Measurements from ENCODE around the gene ENC1. TPM values are rescaled to one million over a fixed set of nuclear protein-coding genes. Genes with fewer than 3 reads are reported as not detected.

The ENC1 gene
- total and polyA plus RNA-seq, 2 of the 4 experiments (the other 2 are of a cell fraction), result 25.6 to 70.8 TPM

GRCh38 chr5:74581988-74582365, 58.6 kb downstream of the ENC1 start:
- Histone ChIP-seq H2BK120ac (ENCODE audit: low read depth, low read length) (no peak overlapping the region), H2BK15ac (ENCODE audit: low read depth, low read length) (no peak overlapping the region), H4K91ac (ENCODE audit: insufficient read depth, low read depth, low read length) (no peak overlapping the region), H3K56ac (ENCODE audit: extremely low read depth, insufficient read depth, low read length) (no peak overlapping the region), H2AK9ac (replicated peaks; ENCODE audit: low read depth, low read length, poor library complexity) (no peak overlapping the region), H3K4me1 (ENCODE audit: control insufficient read depth, insufficient read depth, low read length) (peaks cover 1% of the 10 kb centered on the region; the same call in 1 of the 2 replicates), H3K36me3 (ENCODE audit: control insufficient read depth, insufficient read depth, low read length) (no peaks in the 10 kb centered on the region), H2BK20ac (ENCODE audit: low read depth, low read length) (no peak overlapping the region), H3K4me2 (ENCODE audit: low read depth, low read length) (no peak overlapping the region), H2AK5ac (ENCODE audit: low read depth, low read length) (no peak overlapping the region), H2AFZ (replicated peaks; ENCODE audit: low read length, poor library complexity) (no peak overlapping the region), H3K4ac (ENCODE audit: low read depth, low read length) (no peak overlapping the region), H4K20me1 (ENCODE audit: insufficient read depth, low read length) (no peaks in the 10 kb centered on the region), H3K9me3 (ENCODE audit: control insufficient read depth, insufficient read depth, low read length) (no peaks in the 10 kb centered on the region), H3K9me1 (ENCODE audit: insufficient read depth, low read length) (no peaks in the 10 kb centered on the region), H3K23ac (ENCODE audit: low read depth, low read length) (no peak overlapping the region), H3K9ac (ENCODE audit: low read depth, low read length) (no peak overlapping the region), H3K18ac (ENCODE audit: low read depth, low read length) (no peak overlapping the region), H3K79me1 (ENCODE audit: low read depth in 1 of 2, low read length in 2 of 2) (no peaks in the 10 kb centered on the region), H3K4me3 (ENCODE audit: insufficient read depth, low read depth, low read length) (no peak overlapping the region), H3K14ac (replicated peaks; ENCODE audit: low read depth, low read length) (no peak overlapping the region), H2BK5ac (ENCODE audit: low read depth, low read length, poor library complexity, severe bottlenecking) (no peak overlapping the region), H3K27me3 (ENCODE audit: control insufficient read depth, insufficient read depth, low read length) (peaks cover 1% of the 10 kb centered on the region; the same call in 1 of the 2 replicates), H4K8ac (ENCODE audit: low read depth in 2 of 2, low read length in 2 of 2) (no peak overlapping the region), H4K5ac (ENCODE audit: low read depth, low read length) (no peak overlapping the region), H3K27ac (ENCODE audit: insufficient read depth, low read length) (no peak overlapping the region)
- dilution Hi-C loops (cut with HindIII; ENCODE audit: low sequenced_read_pairs, unreplicated experiment) (no loop called here), in situ Hi-C loops (cut with MboI; ENCODE audit: low sequenced_read_pairs) (no loop called here), intact Hi-C loops (cut with micrococcal nuclease) (no loop called here)
- POLR2A ChIA-PET (ENCODE audit: unreplicated experiment), result no interaction called here
- WGBS, 2 experiments (ENCODE audit: extremely low coverage in 2 of 2, insufficient read length in 1 of 2), result no CpG with 5 or more reads among the region's 4 CpGs
- ATAC-seq (ENCODE audit: low read depth), result no peak
- TF ChIP-seq SMC3 (IDR thresholded peaks at IDR 0.05; ENCODE audit: low read depth, low read length) (no peak), BHLHE40 (IDR thresholded peaks at IDR 0.05; ENCODE audit: low read depth, low read length) (no peak), CHD1 (IDR thresholded peaks at IDR 0.05; ENCODE audit: low read depth, low read length) (no peak), USF2 (IDR thresholded peaks at IDR 0.05; ENCODE audit: low read depth, low read length) (no peak), CTCF (conservative IDR thresholded peaks at IDR 0.05; ENCODE audit: low read depth, low read length) (no peak), MAFK (IDR thresholded peaks at IDR 0.05; ENCODE audit: low read depth, low read length) (no peak), ELK1 (IDR thresholded peaks at IDR 0.05; ENCODE audit: borderline replicate concordance, low read depth, low read length) (no peak), CEBPB (IDR thresholded peaks at IDR 0.05; ENCODE audit: low read depth, low read length) (no peak)
- no peak for DNase-seq
- CTCF ChIA-PET, result no interaction called here
- no TSS peak for BruUV-seq (replicated peaks)

Data from IMR-90 (cell line).